Neural cell (in vitro differentiated cells): ENCODE results near the gene CCL24.

ENCODE experiments used
- CTCF ChIP-seq: fragments of 450-650 bp; IDR thresholded peaks from 2 replicates; pipeline ENCODE4 v1.5.1; 2014; ENCODE audit warnings: antibody characterized with exemption, mild to moderate bottlenecking, moderate library complexity; ENCODE audit not compliant: poor library complexity, severe bottlenecking
- EP300 ChIP-seq: fragments of 450-650 bp; conservative IDR thresholded peaks from 2 replicates; pipeline ENCODE4 v1.6.1; 2014; ENCODE audit warnings: antibody characterized with exemption, mild to moderate bottlenecking, moderate library complexity; ENCODE audit not compliant: poor library complexity, severe bottlenecking
- EZH2 ChIP-seq: fragments of 200-600, 300-800 bp; shearing (Covaris generic), sonication (generic); IDR thresholded peaks from 2 replicates; pipeline ENCODE4 v1.6.1; 2014; ENCODE audit warnings: antibody characterized with exemption, low read length, borderline replicate concordance, mild to moderate bottlenecking; ENCODE audit not compliant: insufficient read depth, poor library complexity, severe bottlenecking
- MXI1 ChIP-seq: fragments of 450-650 bp; conservative IDR thresholded peaks from 2 replicates; pipeline ENCODE4 v1.6.1; 2014; ENCODE audit warnings: antibody characterized with exemption, mild to moderate bottlenecking; ENCODE audit not compliant: poor library complexity, severe bottlenecking
- POLR2AphosphoS5 ChIP-seq: IDR thresholded peaks from 2 replicates; pipeline ENCODE4 v1.6.1; 2012
- REST ChIP-seq: IDR thresholded peaks from 2 replicates; pipeline ENCODE4 v1.6.1; 2012; ENCODE audit warnings: borderline replicate concordance
- SMC3 ChIP-seq: fragments of 450-650 bp; conservative IDR thresholded peaks from 2 replicates; pipeline ENCODE4 v1.6.1; 2014; ENCODE audit warnings: antibody characterized with exemption, mild to moderate bottlenecking, moderate library complexity; ENCODE audit not compliant: poor library complexity

- TF ChIP-seq POLR2AphosphoS5, result no peak
- no peak for TF ChIP-seq CTCF
- no peak for TF ChIP-seq EZH2
- no peak for TF ChIP-seq MXI1
- no peak for TF ChIP-seq REST
- no peak for TF ChIP-seq SMC3
- no peak for TF ChIP-seq EP300
Observed at GRCh38 chr7:75858410-75858809, 44.8 kb upstream of the CCL24 start.
